Right kidney (tissue), 1 donor: ENCODE measurements around the gene SMAD2.
"Not testable (repeated sequence)": the region's sequence is repeated elsewhere in the genome, so short reads cannot be mapped to it uniquely, and the experiment has no call there.

ENCODE experiments used
- DNase-seq: peaks from one replicate; pipeline ENCODE4 v3.0.0-alpha.2; 2016

Gene SMAD2

DNA sequence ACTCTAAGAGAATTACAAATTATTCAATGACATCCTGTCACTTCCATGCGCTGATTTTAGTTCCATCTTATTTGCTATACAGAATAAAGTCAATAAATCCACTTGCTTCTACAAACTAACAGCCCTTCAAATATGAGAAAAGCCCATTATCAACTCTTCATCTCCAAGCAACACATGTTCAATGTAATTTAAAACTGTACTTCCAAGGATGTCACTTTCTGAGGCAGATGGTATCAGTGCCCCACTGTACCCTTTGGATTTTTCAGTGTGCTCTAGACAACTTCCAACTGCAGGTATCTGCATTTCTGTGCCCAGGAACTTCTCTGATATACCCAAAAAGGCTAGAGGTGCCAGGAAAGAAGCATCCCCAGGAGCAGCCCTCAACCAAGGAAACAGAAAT lies 87.6 kb downstream of the SMAD2 start:
- no peak for DNase-seq

DNA sequence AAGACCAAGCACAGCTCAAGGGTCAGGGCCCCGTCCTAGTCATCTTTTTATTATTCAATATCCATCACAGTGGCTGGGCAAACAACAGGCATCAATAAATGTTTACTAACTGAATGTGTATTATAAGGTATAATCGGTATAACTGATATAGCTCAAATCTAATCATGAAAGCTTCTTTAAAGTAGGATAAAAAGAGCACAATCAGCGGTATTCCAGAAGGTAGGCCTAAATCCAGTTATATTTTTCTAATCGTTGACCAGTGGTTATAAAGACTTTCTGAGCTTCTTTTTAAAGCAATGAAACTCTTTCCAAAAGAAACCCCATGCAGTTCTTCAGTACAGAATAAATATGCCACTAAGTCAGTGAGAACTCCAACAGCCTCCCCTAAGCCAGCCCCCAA lies 92.1 kb downstream of the SMAD2 start:
- no peak for DNase-seq

DNA sequence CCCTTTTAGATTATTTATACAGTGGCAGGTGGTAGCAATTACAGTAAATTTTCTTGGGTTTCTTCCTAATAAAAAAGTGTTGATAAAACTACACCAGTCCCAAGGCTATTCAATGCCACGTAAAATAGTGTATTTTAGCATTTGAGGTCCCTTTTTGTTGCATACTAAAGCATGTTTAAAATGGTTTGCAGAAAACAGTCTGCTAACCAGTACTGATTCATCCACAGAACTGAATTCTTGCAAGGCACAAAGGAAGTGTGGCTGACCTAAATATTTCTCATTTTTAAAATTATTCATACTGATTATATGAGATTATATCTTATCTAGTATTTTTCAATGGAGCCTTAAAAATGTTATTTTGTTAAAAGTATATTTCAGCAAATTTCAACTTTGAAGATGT lies 98.1 kb downstream of the SMAD2 start:
- DNase-seq: no peak

DNA sequence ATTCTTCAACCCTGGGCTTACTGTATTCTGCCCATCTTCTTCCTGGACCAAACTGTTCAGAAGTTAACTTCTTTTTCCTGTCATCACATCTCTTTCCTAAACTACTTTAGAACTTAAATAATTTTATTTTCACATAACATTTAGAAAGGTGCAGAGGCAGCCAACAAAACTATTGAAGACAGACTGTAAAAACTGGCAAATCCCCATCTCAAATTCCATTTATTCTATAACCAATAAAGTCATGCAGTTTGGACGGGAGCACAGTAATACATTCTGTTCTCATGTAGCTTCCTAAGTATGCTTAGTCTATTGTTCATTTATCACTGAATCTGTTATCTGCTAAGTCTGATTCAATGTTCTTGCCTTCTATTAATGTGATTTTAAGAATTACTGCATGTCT lies 99.1 kb downstream of the SMAD2 start:
- no peak for DNase-seq

DNA sequence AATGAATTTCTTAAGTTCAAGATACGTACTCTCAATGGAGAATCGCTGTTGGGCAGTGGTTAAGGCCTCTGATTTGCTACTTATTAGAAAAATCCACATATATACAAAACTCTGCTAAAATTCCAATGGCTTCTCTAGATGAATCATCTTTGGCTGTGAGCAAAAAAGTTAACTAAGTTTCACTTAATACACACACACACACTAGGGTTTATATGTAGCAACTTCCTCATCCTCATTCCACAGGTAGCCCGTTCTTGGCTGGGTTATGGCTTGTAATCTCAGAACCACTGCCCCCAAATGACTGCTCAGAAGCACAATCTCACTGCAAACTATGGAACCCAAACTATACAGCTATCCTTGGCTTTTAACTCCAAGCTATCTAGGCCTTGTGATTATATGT lies 99.7 kb downstream of the SMAD2 start:
- DNase-seq: no peak

DNA sequence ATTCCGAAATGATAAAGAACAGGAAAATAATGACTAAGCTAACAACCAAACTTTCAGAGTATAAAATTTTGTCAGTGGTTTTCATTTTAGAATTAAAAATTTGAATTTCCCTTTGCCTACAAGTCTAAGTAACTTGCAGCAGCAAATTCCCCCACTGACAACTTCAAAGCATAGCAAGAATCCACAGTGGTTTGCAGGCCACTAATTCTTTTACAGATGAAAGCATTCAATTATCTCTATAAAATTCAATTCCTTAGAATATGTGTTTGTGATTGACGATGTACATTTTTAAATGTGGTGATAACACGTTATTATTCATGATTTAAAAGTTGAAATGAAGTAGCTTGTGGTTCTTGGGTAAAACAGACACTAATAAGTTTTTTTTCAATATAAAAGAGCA lies 100.6 kb downstream of the SMAD2 start:
- DNase-seq: no peak

DNA sequence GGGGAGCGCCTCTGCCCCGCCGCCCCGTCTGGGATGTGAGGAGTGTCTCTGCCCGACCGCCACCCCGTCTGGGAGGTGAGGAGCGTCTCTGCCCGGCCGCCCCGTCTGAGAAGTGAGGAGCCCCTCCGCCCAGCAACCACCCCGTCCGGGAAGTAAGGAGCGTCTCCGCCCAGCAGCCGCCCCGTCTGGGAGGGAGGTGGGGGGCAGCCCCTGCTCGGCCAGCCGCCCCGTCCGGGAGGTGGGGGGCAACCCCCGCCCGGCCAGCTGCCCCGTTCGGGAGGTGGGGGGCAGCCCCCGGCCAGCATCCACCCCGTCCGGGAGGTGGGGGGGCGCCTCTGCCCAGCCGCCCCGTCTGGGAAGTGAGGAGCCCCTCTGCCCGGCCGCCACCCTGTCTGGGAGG lies 102.4 kb downstream of the SMAD2 start:
- not testable (repeated sequence) for DNase-seq

DNA sequence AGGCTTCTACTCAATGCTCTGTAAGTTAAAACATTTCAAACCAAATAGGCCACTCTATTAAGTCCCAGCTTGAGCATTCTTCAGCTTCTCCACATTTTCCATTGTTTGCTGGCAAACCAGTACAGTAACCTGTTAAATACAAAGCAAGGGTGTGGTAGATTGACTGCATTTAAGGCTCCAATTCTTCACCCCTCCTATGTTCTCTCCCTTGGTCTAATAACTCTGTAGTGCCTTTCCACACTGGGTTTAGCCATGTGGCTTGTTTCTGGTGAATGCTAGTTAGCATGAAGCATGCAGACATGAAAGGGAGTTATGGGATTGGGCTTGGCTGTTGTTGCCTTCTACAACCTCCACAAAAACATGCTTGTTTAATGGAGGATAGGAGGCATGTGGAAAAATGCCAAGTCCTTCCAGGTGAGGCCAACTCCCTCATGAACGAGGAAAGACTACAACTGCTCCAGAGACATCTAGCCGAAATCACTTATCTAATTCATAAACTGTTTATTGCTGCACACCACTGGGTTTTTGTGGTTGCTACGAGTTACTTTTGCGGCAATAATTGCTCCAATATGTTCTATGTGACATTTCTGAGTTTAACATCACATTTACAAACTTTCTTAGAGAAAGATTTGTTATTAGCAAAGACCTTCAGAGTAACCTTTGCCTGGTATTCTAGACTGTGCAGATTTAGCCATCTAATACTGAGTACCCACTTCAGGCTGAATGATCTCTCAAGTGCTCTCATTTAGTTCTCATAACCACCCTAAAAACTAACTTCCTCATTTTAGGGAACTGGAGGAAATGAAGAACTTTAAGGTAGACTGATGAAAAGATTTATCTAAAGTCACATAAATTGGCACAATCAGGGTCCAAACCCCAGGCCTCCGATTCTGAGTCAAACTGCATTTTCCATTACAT lies 104.0 kb downstream of the SMAD2 start:
- DNase-seq: no peak

DNA sequence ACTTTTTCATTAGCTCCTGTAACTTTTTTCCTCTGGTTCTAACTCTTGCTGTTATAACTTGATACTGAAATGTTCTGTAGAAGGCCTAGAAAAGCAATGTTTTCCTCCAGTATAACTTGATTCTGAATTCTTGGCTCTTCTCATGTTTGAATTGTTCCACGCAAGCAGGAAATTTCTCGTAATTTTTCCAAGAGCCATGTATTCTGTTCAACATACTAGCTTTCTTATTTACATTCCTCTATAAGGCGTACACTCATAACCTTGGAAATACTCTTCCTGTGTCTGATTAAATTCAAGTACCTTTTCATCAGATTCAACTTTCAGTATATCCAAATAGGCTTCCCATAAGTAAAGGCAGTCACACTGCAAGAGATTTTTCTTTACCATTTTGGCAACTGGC lies 109.1 kb downstream of the SMAD2 start:
- no peak for DNase-seq

DNA sequence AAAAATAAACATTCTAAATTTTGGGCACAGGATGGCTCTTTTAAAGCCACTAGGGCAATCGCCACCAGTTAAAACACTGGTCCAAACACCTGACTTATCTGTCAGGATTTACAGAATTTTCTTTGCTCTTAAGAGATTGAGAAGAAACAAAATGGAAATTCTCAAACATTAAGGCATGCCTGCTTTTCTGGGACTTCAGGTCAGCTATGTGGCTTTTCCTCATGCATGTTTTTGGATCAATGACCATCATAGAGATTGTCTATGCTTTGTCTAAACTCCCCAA lies 112.7 kb downstream of the SMAD2 start:
- DNase-seq: no peak

DNA sequence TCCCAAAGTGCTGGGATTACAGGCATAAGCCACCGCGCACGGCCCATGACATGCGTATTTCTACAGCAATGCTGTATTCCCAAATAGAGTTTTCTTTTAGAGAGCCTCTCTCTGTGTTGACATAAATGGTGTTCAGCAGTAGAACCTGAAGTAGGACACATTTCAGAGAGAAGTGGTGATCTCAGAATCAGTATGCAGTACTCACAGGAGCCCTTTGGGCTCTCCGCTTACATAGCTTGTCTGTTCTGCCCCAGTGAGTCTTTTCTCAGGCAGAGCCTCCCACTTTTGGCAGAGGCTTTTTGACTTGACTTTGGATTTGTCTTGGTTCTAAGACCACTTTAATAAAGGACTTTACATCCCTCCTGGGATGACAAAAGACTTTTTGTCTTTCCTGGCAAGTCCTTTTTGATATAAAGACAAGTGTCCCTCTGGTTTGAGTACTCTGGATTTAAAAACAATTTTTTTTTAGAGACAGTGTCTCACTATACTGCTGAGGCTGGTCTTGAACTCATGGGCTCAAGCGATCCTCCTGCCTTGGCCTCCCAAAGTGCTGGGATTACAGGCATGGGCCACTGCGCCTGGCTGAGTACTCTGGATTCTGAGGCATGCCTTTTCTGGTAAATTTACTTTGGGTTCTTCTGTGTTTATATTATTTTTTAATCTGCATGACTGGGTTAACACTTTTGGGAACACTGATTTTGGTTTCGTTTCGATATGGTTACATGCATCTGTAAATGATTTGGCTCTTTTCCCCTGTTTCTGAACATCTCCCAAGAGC lies 113.3 kb downstream of the SMAD2 start:
- DNase-seq: no peak

DNA sequence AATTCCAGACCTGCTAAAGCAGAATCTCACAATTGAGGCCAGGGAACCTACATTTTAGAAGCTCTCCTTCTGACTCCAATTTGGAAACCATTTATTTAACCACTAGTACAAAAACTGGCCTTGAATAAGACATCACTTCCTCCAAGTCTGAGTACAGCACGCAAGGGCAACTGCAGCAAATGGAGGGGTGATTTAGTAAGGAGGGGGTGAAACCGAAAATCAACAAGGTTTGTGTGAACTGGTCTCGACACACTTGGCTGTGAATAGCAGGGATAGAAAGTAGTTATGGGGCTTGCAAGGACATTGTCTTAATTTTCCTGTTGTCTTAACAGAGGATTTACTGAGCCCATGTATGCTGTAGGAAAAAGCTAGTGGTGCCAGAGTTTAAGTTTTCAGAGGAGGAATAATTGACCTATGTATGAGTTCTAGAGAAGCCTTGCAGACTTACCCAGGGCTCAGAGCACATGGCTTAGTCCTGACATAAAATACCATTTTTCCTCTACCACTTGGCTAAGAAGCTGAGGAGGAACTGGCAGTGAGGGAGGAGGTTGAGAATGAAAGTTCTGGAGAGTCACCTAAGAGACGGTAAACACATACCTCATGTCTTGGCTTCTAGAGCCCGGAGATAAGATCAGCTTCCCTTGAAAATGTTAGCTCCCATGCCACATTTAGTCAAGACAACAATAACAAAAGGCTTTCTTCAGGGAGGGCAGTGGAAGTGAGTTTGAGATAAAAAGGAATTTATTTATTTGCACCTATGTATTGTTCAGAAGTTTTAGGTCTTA lies 114.8 kb downstream of the SMAD2 start:
- no peak for DNase-seq

DNA sequence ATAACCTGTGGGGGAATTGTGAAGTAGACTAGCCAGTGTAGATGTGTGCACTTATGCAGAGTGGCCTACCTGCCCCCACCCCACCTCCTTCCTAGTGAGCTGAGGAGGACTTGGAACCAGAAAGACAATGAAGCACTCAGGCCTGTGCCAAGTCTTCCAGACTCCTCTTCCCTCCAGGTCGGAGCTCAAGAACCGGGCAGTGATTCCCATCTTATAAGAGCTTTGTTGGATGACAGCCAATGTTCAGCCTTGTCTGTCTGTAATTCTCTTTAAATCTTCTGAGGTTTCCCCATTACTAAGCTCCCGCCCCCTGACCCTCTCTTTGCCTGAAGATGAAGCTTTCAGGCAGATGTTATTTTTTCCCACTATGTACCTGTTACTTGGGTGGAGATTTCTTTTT lies 121.0 kb downstream of the SMAD2 start:
- DNase-seq: no peak

DNA sequence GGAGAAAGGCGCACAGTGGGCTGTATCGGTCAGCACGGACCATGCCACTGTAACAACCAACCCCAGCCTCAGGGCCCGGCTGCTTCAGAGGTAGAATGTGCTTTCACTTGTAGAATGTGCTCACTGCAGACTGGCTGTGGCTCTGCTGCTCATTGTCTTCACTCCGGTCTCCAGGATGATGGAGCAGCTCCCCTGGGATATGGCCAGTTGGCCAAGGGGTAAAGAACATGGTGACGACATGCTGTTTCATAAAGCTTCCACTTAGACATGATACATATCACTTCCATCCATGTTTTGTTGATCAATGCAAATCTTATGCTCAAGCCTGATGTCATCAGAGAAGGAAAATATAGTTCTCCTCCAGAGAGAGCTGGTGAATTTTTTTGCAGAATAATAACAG lies 127.7 kb downstream of the SMAD2 start:
- DNase-seq: no peak

DNA sequence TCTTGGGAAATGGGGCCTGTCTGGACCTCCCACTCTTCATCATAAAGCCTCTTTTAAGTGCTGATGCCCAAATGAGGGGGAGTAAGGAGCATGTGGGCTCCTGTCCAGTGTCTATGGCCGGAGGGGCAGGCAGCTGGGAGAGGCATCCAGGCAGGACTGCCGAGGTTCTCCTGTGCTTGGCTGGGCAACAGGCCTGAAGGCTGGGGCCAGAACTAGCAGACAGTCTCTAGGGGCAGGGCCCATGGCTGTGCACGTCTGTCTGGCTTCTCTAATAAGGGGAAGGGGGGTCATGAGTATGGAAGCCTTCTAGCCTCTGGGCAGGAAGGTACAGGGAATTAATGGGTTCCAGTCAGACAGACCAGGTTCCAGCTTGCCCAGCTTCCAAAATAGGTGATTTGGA lies 128.6 kb downstream of the SMAD2 start:
- DNase-seq: no peak

DNA sequence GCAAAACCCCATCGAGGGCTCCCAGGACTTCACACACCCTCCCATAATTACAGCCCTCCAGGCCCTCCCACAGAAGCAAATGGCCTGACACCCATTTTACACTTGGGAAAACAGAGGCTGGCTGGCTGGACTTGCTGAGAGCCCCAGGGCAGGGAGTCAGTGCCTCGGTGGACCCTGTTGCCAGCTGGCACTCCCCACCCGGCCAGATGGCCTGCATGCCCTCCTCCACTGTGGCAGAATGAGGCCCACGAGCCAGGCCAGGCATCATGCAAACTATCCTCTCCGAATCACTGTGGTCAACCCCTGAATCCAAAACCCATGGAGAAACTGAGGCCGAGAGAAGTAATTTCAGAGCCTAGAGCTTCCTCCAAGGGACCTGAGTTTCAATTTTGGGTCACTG lies 129.7 kb downstream of the SMAD2 start:
- DNase-seq: no peak

DNA sequence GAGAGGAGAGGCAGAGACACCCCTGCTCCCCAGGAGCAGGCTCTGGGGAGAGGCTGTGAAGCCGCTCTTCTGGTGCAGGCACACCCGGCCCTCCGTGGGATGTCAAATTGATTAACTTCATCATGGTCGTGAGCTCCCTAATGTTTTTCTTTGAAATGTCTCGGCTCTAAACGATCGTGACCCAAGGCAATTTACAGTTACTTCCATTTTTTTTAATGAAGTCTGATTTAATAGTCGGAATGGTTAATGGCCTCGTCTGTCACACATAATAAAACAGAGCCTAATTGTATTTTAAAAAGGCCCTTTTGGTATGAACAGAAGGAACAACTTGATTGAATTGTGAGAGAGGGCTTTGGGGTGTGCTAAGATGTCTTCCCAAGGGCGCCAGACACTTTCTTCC lies 130.2 kb downstream of the SMAD2 start:
- DNase-seq: no peak

DNA sequence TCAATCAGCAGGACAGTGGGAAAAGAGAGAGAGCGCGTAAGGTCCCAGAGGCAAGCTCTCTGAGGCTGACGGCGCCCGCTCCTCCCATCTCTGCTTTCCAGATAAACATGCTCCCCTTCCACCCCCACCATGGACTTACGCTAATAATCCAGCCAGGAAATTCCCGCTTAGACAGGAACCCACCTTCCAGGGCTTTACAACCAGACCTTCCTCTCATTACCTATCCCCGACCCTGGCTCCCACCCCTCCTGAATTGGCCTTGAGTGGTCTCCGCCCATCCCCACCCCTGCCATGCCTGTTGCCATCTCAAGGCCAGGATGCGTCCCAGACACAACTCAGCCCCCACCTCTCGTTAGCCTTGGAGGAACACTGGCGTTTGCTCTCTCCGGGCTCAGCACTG lies 131.1 kb downstream of the SMAD2 start:
- no peak for DNase-seq

DNA sequence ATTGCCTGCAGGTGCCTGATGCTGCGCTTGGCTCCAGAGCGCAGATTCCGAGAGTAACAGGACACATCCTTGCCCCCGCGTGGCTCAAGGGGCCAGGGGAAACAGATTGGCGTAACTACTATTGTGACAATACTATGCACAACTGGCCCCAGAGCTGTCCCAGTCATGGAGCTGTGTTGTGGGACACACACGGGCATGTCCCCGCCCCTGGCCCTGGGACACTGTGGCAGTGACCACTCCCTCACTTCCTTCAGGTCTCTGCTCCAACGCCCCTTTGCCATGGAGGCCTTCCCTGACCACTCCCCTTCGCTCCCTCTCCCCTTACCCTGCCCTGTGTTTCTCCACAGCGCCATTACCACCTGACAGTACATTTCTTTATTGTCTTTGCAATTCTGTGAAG lies 132.1 kb downstream of the SMAD2 start:
- no peak for DNase-seq

DNA sequence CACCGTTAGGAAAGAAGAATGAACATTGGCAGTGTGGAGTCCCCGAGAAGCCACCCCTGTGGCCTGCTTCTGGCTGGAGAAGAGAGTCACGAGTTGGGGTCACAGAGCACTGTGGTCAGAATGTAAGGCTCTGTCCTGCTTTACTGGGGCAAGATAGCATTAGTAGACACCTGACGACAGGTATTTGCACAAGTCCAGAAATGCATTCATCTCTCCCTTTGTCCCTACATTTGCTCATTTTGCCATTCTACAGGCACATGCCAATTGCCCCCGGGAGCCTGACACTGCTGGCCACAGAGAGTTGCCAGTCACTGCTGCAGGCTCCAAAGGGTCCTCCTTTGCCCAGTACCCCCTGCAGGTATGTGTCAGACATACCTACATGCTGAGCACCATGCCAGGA lies 133.3 kb downstream of the SMAD2 start:
- no peak for DNase-seq

DNA sequence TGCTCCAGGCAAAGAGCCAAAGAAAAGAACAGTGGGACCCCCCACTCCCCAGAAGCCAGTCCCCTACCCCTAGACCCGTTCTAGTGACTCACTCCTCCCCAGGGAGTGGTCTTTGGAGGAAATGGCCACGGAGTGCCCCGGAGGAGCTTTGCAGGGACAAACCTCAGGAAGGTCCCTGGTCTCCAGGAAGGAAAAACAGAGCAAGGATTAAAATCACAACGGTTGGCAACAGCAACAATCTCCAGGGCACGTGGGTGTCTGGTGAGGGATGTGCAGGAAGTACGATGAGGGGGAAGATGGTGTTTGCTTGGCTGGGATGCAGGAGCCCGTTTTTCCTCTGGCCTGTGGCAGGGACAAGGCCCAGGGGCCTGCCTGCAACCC lies 135.0 kb downstream of the SMAD2 start:
- no peak for DNase-seq

DNA sequence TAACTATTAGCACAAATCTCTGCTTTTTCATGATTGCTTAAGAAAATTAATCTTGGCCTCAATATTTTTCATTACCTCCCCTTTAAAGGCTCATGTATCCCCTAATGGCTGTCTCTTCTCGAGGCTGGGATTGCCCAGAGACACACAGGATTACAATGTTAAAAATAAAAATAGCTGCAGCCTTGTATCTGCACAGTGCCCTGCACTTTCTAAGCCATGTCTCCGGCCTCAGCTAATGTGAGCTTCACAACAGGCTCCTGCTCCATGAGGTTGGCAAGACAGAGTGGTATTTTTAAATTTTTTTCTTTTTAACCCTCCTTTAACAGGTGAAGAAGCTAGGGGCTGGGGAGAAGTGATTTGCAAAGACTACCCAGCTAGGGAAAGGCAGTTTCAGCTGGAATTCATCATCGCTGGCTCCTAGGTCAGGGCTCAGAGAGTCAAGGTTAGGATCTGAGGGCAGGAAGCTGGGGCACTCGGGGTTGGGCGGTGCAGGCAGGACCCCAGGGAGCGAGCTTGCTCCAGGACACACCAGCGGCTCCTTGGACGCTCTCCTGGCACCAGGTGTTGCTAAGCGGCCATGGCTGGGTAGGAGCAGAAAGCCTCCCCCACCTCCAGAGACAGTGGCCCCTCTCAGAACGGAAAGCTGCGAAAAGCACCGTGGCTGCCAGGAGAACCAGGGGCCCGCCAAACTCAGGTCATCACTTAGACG lies 135.6 kb downstream of the SMAD2 start:
- no peak for DNase-seq

DNA sequence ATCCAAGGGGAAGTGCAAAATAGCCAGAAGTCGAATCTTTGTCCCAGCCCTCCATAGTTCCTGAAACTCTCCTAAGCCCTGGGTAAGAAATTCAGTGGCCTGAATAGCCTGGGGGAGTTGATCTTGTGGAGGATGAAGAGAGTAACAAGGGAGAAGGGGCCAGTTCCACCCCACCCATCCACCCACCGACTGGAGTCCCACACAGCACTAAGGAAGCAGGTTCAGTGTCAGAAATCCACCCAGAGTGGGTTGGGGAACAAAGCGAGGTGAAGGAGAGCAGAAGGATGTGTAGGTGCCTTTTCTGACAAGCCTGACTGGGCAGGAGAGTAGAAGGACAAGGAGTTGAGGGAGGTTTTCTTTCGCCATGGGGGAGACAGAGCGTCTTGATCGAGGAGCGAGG lies 136.8 kb downstream of the SMAD2 start:
- DNase-seq: no peak
